Lower leg skin (tissue), 4 donors: ENCODE results near the gene LARP1. TPM values are rescaled to one million over a fixed set of nuclear protein-coding genes. Genes with fewer than 3 reads are reported as not detected.
"Not testable (repeated sequence)": the region's sequence is repeated elsewhere in the genome, so short reads cannot be mapped to it uniquely, and the experiment has no call there.

Source experiments
- DNase-seq, 2 donors: peaks; one replicate each; pipeline ENCODE4 v3.0.0-alpha.2; 2019; ENCODE audit warnings: low spot score in 2 of 2
- H3K4me3 ChIP-seq: fragments of 200-600 bp; sonication (generic); 2 replicates; pipeline ENCODE4 v1.5.1; 2017; ENCODE audit warnings: mild to moderate bottlenecking, low read depth; ENCODE audit not compliant: poor library complexity, severe bottlenecking
- POLR2A ChIP-seq, 2 donors: fragments of 450-650 bp; IDR thresholded peaks; one replicate each; pipeline ENCODE4 v1.6.1; 2016 to 2017; ENCODE audit warnings: antibody characterized with exemption in 2 of 2, mild to moderate bottlenecking in 1 of 2, moderate library complexity in 1 of 2
- WGBS, 2 donors: methylation state at CpG; one replicate each; pipeline ENCODE4 v1.1.5; 2018; 5-methylcytosine and 5-hydroxymethylcytosine counted together
- intact Hi-C: fragments of 100-400 bp; cut with DNase I; formaldehyde crosslinking; loops from one replicate; pipeline ENCODE4 v1.15.0; 2023; ENCODE audit warnings: low total_unique reads
- total RNA-seq, 4 donors: library from RNA; depleted of rRNA; stranded (reverse); fragments of >200 nt; gene quantifications; one replicate each; pipeline ENCODE4 v1.1.0, GENCODE V29; 2016
- TF ChIP-seq, protein P1 (sequence below), 3 donors: fragments of 450-650 bp; IDR thresholded peaks; one replicate each; pipeline ENCODE4 v1.5.1; 2016; ENCODE audit warnings: antibody characterized with exemption in 3 of 3, mild to moderate bottlenecking in 3 of 3, moderate library complexity in 2 of 3

Gene LARP1
- total RNA-seq, 4 donors from 2014 or later, result 96.0 to 115 (median 104) TPM

DNA sequence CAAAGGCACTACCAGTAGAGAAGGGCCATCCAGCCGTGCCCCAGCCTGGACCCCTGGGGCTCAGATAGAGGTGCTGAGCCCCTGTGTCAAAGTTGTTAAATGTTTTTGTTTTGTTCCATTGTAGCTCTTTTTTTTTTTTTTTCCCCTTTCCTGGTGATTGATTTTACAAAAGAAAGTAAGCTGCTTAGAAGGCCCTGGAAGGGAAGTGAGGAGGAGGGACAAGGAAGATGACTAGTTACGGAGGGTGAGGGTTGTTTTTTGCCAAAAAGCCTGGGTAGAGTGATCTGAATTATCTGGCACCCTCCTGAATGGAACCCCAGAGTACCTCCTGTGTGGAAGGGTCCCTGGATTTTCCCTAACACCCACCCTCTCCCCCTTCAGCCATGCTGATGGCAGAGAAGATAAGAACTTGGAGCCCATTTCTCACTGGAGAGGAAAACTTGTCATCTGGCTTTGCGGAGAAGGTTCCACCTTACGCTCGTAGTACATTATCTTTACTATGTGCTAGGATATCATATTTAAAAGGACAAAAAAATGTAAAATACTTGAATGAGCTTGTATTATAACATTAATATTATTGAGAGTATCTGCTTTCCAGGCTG is 61.8 kb downstream of the LARP1 start:
- no peak overlapping the region for H3K4me3 ChIP-seq
- TF ChIP-seq, protein P1, sequence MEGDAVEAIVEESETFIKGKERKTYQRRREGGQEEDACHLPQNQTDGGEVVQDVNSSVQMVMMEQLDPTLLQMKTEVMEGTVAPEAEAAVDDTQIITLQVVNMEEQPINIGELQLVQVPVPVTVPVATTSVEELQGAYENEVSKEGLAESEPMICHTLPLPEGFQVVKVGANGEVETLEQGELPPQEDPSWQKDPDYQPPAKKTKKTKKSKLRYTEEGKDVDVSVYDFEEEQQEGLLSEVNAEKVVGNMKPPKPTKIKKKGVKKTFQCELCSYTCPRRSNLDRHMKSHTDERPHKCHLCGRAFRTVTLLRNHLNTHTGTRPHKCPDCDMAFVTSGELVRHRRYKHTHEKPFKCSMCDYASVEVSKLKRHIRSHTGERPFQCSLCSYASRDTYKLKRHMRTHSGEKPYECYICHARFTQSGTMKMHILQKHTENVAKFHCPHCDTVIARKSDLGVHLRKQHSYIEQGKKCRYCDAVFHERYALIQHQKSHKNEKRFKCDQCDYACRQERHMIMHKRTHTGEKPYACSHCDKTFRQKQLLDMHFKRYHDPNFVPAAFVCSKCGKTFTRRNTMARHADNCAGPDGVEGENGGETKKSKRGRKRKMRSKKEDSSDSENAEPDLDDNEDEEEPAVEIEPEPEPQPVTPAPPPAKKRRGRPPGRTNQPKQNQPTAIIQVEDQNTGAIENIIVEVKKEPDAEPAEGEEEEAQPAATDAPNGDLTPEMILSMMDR (IDR thresholded peaks at IDR 0.05), result no peak
- no peak for TF ChIP-seq POLR2A (IDR thresholded peaks at IDR 0.05)
- intact Hi-C loops, result no loop called here
- 85 to 91% methylated on average over 5 of the region's 5 CpGs for WGBS, 2 donors
- DNase-seq, result no peak

DNA sequence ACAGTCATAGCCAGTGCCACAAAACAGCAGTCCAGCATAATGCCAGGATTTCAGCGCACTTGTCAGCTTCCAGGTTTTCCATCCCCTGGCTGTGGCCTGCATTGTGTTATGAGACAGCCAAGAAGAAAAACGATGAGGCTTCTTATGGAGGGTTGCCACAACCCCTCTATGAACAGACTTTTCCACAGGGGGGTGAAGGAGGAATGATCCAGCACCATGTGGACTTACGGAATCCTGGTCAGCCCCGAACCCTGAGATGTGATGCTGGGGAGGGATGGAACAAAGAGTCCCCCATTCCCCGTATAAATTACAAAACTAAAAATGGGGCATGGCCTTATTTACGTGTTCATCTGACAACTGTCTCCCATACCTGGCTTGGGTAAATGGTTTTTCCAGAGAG is 62.6 kb downstream of the LARP1 start:
- H3K4me3 ChIP-seq, result no peak overlapping the region
- 77 to 84% methylated on average over 6 of the region's 6 CpGs for WGBS, 2 donors
- no peak for DNase-seq
- intact Hi-C loops, result no loop called here
- TF ChIP-seq, protein P1 (IDR thresholded peaks at IDR 0.05), result no peak
- TF ChIP-seq POLR2A (IDR thresholded peaks at IDR 0.05), result no peak

DNA sequence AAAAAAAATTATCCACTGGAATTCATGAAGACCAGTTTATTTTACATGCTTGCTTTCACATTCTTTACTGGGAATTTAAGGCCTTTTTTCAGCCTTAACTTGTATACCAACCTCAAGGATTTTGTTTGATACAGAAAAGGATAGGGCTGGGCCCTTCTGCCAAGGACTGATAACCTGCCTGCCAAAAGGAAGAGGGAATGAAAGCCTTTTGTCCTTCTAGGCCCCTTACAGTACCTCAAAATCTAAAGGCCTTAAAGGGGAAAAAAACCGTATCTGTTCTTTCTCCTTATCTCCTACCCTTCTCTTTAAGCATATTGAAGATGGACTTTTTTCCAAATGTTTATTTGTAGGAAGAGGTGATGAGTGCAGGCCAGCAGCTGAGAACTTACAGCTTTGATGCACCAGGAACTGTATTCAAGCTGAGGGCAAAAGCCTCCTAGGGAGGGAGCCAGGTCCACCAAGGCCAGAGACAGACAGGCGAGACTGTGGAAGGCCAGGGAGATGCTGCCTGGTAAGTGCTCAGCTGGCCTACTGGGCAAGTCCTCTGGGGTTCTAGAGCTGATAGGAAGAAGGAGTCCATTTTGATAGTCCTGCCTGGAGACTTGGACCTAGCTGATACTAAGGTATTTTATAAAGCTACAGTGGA is 63.4 kb downstream of the LARP1 start:
- intact Hi-C loops, result no loop called here
- 74 to 89% methylated on average over 2 of the region's 2 CpGs for WGBS, 2 donors
- DNase-seq, result no peak
- TF ChIP-seq POLR2A (IDR thresholded peaks at IDR 0.05), result no peak
- TF ChIP-seq, protein P1 (IDR thresholded peaks at IDR 0.05), result no peak
- H3K4me3 ChIP-seq, result no peak overlapping the region

GRCh38 chr5:154819546-154819945 is 64.4 kb downstream of the LARP1 start:
- no peak overlapping the region for H3K4me3 ChIP-seq
- no peak for DNase-seq
- TF ChIP-seq, protein P1 (IDR thresholded peaks at IDR 0.05), result no peak
- TF ChIP-seq POLR2A (IDR thresholded peaks at IDR 0.05), result no peak
- 78 to 81% methylated on average over 7 of the region's 7 CpGs for WGBS, 2 donors
- intact Hi-C loops, result no loop called here

GRCh38 chr5:154820383-154820782 is 65.2 kb downstream of the LARP1 start:
- WGBS, 2 donors, result 89 to 98% methylated on average over 5 of the region's 5 CpGs
- no peak for TF ChIP-seq POLR2A (IDR thresholded peaks at IDR 0.05)
- TF ChIP-seq, protein P1 (IDR thresholded peaks at IDR 0.05), result no peak
- intact Hi-C loops, result no loop called here
- H3K4me3 ChIP-seq, result no peak overlapping the region
- DNase-seq, result no peak

- intact Hi-C loops, DNase-seq, H3K4me3 ChIP-seq: not testable (repeated sequence)
- WGBS, 2 donors, result 73 to 82% methylated on average over 5 of the region's 5 CpGs
Measured at GRCh38 chr5:154822896-154823295, 67.7 kb downstream of the LARP1 start.
